Naive thymus-derived CD4-positive, alpha-beta T cell (primary cell): ENCODE results near the gene ALPL. TPM values are rescaled to one million over a fixed set of nuclear protein-coding genes. Genes with fewer than 3 reads are reported as not detected.

ENCODE experiments used
- ATAC-seq: fragments of 150-1000 bp; cut with Tn5 transposase; 2 replicates; pipeline ENCODE4 v1.10.0; 2021; ENCODE audit warnings: mild to moderate bottlenecking, moderate library complexity
- CTCF ChIA-PET: fragments of 350-600 bp; sonication (Branson Sonifier 250); formaldehyde crosslinking; loops from one replicate; lab custom pipeline; 2021; ENCODE audit warnings: antibody characterized with exemption; lab: Charles Lee
- POLR2A ChIA-PET: fragments of 350-600 bp; sonication (Branson Sonifier 250); formaldehyde crosslinking; loops from one replicate; lab custom pipeline; 2021; ENCODE audit warnings: antibody characterized with exemption, inconsistent platforms; lab: Charles Lee
- DNase-seq, 9 donors: peaks; one replicate each; pipeline versions ENCODE4 v3.0.0 to v3.0.0-alpha.2; 2020 to 2022; ENCODE audit warnings: mixed read lengths in 1 of 9
- H3K27ac ChIP-seq: one replicate; pipeline ENCODE4 v1.7.0; 2013; ENCODE audit warnings: mild to moderate bottlenecking, low read depth, low read length, moderate library complexity
- H3K27me3 ChIP-seq, 2 donors: one replicate each; pipeline ENCODE4 v1.7.0; 2013; ENCODE audit warnings: low read length in 2 of 2, mild to moderate bottlenecking in 2 of 2, moderate library complexity in 2 of 2; ENCODE audit not compliant: control insufficient read depth in 2 of 2, insufficient read depth in 2 of 2
- H3K36me3 ChIP-seq, 3 experiments: 1 replicate in 2 of 3; 2 replicates in 1 of 3; pipeline ENCODE4 v1.7.0; 2013; ENCODE audit warnings: low read length in 3 of 3, mild to moderate bottlenecking in 3 of 3, moderate library complexity in 1 of 3; ENCODE audit not compliant: insufficient read depth in 3 of 3, control insufficient read depth in 2 of 3
- H3K4me1 ChIP-seq, 2 donors: one replicate each; pipeline ENCODE4 v1.7.0; 2013; ENCODE audit warnings: low read length in 2 of 2, mild to moderate bottlenecking in 2 of 2, moderate library complexity in 1 of 2; ENCODE audit not compliant: control insufficient read depth in 2 of 2, insufficient read depth in 2 of 2
- H3K4me3 ChIP-seq: 2 replicates; pipeline ENCODE4 v1.7.0; 2013; ENCODE audit warnings: mild to moderate bottlenecking, low read length
- H3K9me3 ChIP-seq, 3 experiments: 1 replicate in 2 of 3; 2 replicates in 1 of 3; pipeline ENCODE4 v1.7.0; 2013; ENCODE audit warnings: low read length in 3 of 3; ENCODE audit not compliant: control insufficient read depth in 2 of 3
- H3K27ac Mint-ChIP-seq, 9 donors: one replicate each; pipeline ENCODE4 v1.8.0; 2020 to 2022; ENCODE audit warnings: mixed read lengths in 9 of 9, mild to moderate bottlenecking in 8 of 9, moderate library complexity in 5 of 9, inconsistent platforms in 2 of 9
- H3K27me3 Mint-ChIP-seq, 5 donors: one replicate each; pipeline ENCODE4 v1.8.0; 2021 to 2022; ENCODE audit warnings: mixed read lengths in 5 of 5, mild to moderate bottlenecking in 1 of 5
- H3K36me3 Mint-ChIP-seq, 5 donors: one replicate each; pipeline ENCODE4 v1.8.0; 2020 to 2022; ENCODE audit warnings: mixed read lengths in 5 of 5, mild to moderate bottlenecking in 3 of 5, inconsistent platforms in 1 of 5
- H3K4me1 Mint-ChIP-seq, 7 donors: one replicate each; pipeline ENCODE4 v1.8.0; 2020 to 2022; ENCODE audit warnings: mixed read lengths in 7 of 7, mild to moderate bottlenecking in 3 of 7, inconsistent platforms in 1 of 7
- H3K4me3 Mint-ChIP-seq, 10 donors: one replicate each; pipeline ENCODE4 v1.8.0; 2020 to 2022; ENCODE audit warnings: mild to moderate bottlenecking in 10 of 10, mixed read lengths in 10 of 10, moderate library complexity in 6 of 10, inconsistent platforms in 2 of 10
- H3K9me3 Mint-ChIP-seq, 11 donors: one replicate each; pipeline ENCODE4 v1.8.0; 2020 to 2022; ENCODE audit warnings: mixed read lengths in 11 of 11, mild to moderate bottlenecking in 4 of 11, inconsistent platforms in 1 of 11, moderate library complexity in 1 of 11
- intact Hi-C, 2 donors: fragments of 100-400 bp; cut with micrococcal nuclease; formaldehyde crosslinking; loops; one replicate each; pipeline ENCODE4 v1.15.1; 2023
- polyA plus RNA-seq, 2 donors: library from polyadenylated mRNA; unstranded; fragments of 300-500 nt; fragmentation: Illumina TruSeq; gene quantifications; one replicate each; pipeline ENCODE4 v1.2.3, GENCODE V29; 2021
- total RNA-seq, 6 experiments: library from RNA in 5 of 6; stranded (reverse) in 5 of 6; gene quantifications; 1 replicate in 5 of 6; 2 replicates in 1 of 6; pipeline ENCODE4 v1.2.3 and lab custom pipeline; 2021 to 2026

The ALPL gene
- total and polyA plus RNA-seq, 7 experiments from 2014 or later: not detected

- H3K9me3 ChIP-seq: no peaks in the 10 kb centered on the region
- no peaks in the 10 kb centered on the region for H3K27me3 ChIP-seq
- Mint-ChIP-seq H3K4me1 (no peaks in the 10 kb centered on the region), H3K27me3 (peaks cover 0 to 9% (median 3%) of the 10 kb centered on the region in 5 donors), H3K9me3 (no peaks in the 10 kb centered on the region), H3K4me3 (no peak overlapping the region), H3K36me3 (no peaks in the 10 kb centered on the region), H3K27ac (no peak overlapping the region)
- DNase-seq (no peak), ATAC-seq (no peak)
- H3K4me1 ChIP-seq: no peaks in the 10 kb centered on the region
- H3K27ac ChIP-seq: no peak overlapping the region
- no peaks in the 10 kb centered on the region for H3K36me3 ChIP-seq
- ChIA-PET POLR2A (no interaction called here), CTCF (no interaction called here)
- intact Hi-C loops: no loop called here
- no peak overlapping the region for H3K4me3 ChIP-seq
These were observed 59.0 kb downstream of the ALPL start for GRCh38 chr1:21568006-21568746.

GRCh38 chr1:21568809-21569385 lies 59.7 kb downstream of the ALPL start:
- no peaks in the 10 kb centered on the region for H3K9me3 Mint-ChIP-seq
- CTCF ChIA-PET: no interaction called here
- Histone ChIP-seq H3K27me3 (no peaks in the 10 kb centered on the region), H3K9me3 (no peaks in the 10 kb centered on the region), H3K4me1 (no peaks in the 10 kb centered on the region), H3K4me3 (no peak overlapping the region), H3K36me3 (no peaks in the 10 kb centered on the region), H3K27ac (no peak overlapping the region)
- peaks cover 0 to 16% (median 8%) of the 10 kb centered on the region in 5 donors for H3K27me3 Mint-ChIP-seq
- DNase-seq (no peak), ATAC-seq (no peak)
- intact Hi-C loops: no loop called here
- H3K27ac Mint-ChIP-seq: no peak overlapping the region
- no peaks in the 10 kb centered on the region for H3K4me1 Mint-ChIP-seq
- no peak overlapping the region for H3K4me3 Mint-ChIP-seq
- no peaks in the 10 kb centered on the region for H3K36me3 Mint-ChIP-seq
- POLR2A ChIA-PET: no interaction called here

GRCh38 chr1:21569820-21570527 lies 60.8 kb downstream of the ALPL start:
- no peak overlapping the region for H3K4me3 ChIP-seq
- no peaks in the 10 kb centered on the region for H3K27me3 ChIP-seq
- no peak for DNase-seq
- H3K4me1 ChIP-seq: no peaks in the 10 kb centered on the region
- H3K4me1 Mint-ChIP-seq: no peaks in the 10 kb centered on the region
- no peak overlapping the region for H3K27ac Mint-ChIP-seq
- H3K4me3 Mint-ChIP-seq: no peak overlapping the region
- no peak overlapping the region for H3K27ac ChIP-seq
- H3K27me3 Mint-ChIP-seq: peaks cover 5 to 20% (median 11%) of the 10 kb centered on the region in 5 donors
- no peaks in the 10 kb centered on the region for H3K36me3 Mint-ChIP-seq
- ChIA-PET CTCF (no interaction called here), POLR2A (no interaction called here)
- no peaks in the 10 kb centered on the region for H3K9me3 Mint-ChIP-seq
- H3K9me3 ChIP-seq: no peaks in the 10 kb centered on the region
- no peak for ATAC-seq
- intact Hi-C loops: no loop called here
- no peaks in the 10 kb centered on the region for H3K36me3 ChIP-seq

- Mint-ChIP-seq H3K4me1 (no peaks in the 10 kb centered on the region), H3K27me3 (peaks cover 5 to 20% (median 11%) of the 10 kb centered on the region in 5 donors), H3K27ac (no peak overlapping the region), H3K4me3 (no peak overlapping the region), H3K9me3 (no peaks in the 10 kb centered on the region), H3K36me3 (no peaks in the 10 kb centered on the region)
- ChIA-PET POLR2A (no interaction called here), CTCF (no interaction called here)
- H3K27ac ChIP-seq: no peak overlapping the region
- DNase-seq (no peak), ATAC-seq (no peak)
- no peak overlapping the region for H3K4me3 ChIP-seq
- H3K9me3 ChIP-seq: no peaks in the 10 kb centered on the region
- H3K27me3 ChIP-seq: no peaks in the 10 kb centered on the region
- no peaks in the 10 kb centered on the region for H3K4me1 ChIP-seq
- H3K36me3 ChIP-seq: no peaks in the 10 kb centered on the region
- intact Hi-C loops: no loop called here
These were observed 61.3 kb downstream of the ALPL start for GRCh38 chr1:21570528-21570875.

- Mint-ChIP-seq H3K27me3 (peaks cover 5 to 19% (median 11%) of the 10 kb centered on the region in 5 donors), H3K4me1 (no peaks in the 10 kb centered on the region), H3K36me3 (no peaks in the 10 kb centered on the region), H3K27ac (no peak overlapping the region), H3K9me3 (no peaks in the 10 kb centered on the region), H3K4me3 (no peak overlapping the region)
- DNase-seq: no peak
- POLR2A ChIA-PET: no interaction called here
- Histone ChIP-seq H3K27ac (no peak overlapping the region), H3K36me3 (no peaks in the 10 kb centered on the region), H3K4me1 (no peaks in the 10 kb centered on the region), H3K9me3 (no peaks in the 10 kb centered on the region), H3K4me3 (no peak overlapping the region), H3K27me3 (no peaks in the 10 kb centered on the region)
- intact Hi-C loops: no loop called here
- CTCF ChIA-PET: no interaction called here
- no peak for ATAC-seq
These were observed 61.7 kb downstream of the ALPL start for GRCh38 chr1:21570885-21571284.

- Mint-ChIP-seq H3K4me1 (no peaks in the 10 kb centered on the region), H3K4me3 (no peak overlapping the region), H3K27me3 (peaks cover 5 to 22% (median 11%) of the 10 kb centered on the region in 5 donors), H3K27ac (no peak overlapping the region), H3K36me3 (no peaks in the 10 kb centered on the region), H3K9me3 (no peaks in the 10 kb centered on the region)
- H3K9me3 ChIP-seq: no peaks in the 10 kb centered on the region
- POLR2A ChIA-PET: no interaction called here
- DNase-seq (no peak), ATAC-seq (no peak)
- H3K4me1 ChIP-seq: no peaks in the 10 kb centered on the region
- intact Hi-C loops: no loop called here
- no peaks in the 10 kb centered on the region for H3K36me3 ChIP-seq
- no peak overlapping the region for H3K27ac ChIP-seq
- CTCF ChIA-PET: no interaction called here
- no peaks in the 10 kb centered on the region for H3K27me3 ChIP-seq
- H3K4me3 ChIP-seq: no peak overlapping the region
These were observed 63.0 kb downstream of the ALPL start for GRCh38 chr1:21572221-21572620.
